Activated T-cell treated with anti-CD3 and anti-CD28 coated beads for 48 hours (primary cell): Measurements from ENCODE around the gene MAGEF1.
"Not testable (repeated sequence)": the region's sequence is repeated elsewhere in the genome, so short reads cannot be mapped to it uniquely, and the experiment has no call there.

ENCODE experiments used
- DNase-seq: peaks from one replicate; pipeline ENCODE4 v3.0.0-alpha.2; 2020; ENCODE audit warnings: low read depth

MAGEF1 gene

DNA sequence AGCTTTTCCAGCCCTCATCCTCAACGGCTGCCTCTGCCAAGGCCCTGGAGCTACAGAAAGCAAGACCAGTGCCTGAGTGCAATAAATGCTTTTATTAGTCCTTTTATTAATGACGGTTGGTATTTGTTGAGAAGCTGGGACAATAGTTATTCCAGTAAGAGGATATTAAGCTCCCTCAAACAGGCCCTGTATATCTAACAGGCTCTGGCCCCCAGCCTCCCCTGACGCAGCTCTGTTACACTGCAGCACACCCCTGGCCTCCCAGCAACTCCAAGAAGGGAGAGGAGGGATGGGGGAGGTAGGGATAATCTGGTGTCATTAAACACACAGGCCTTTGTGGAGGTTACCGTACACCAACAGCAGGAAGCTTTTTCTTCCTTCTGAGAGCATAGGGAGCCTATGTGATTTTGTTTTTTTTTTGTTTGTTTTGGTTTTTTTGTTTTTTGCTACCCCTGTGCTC is 30.8 kb upstream of the MAGEF1 start:
- DNase-seq: no peak

GRCh38 chr3:184741798-184742675 is 30.2 kb upstream of the MAGEF1 start:
- no peak for DNase-seq

DNA sequence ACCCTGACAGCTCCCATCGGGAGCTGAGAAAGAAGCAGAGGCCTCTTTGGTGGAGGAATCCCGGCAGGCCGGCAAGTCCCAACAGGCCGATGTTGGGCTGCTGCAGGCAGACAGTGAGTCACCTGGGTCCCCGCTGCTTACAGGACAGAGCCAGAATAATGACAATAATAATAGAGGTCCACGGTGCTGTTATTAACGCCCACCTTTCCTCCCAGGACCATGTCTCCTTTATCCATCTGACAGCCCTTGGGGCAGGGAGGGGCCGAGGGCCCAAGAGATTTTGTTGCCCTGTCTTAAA is 29.3 kb upstream of the MAGEF1 start:
- no peak for DNase-seq

DNA sequence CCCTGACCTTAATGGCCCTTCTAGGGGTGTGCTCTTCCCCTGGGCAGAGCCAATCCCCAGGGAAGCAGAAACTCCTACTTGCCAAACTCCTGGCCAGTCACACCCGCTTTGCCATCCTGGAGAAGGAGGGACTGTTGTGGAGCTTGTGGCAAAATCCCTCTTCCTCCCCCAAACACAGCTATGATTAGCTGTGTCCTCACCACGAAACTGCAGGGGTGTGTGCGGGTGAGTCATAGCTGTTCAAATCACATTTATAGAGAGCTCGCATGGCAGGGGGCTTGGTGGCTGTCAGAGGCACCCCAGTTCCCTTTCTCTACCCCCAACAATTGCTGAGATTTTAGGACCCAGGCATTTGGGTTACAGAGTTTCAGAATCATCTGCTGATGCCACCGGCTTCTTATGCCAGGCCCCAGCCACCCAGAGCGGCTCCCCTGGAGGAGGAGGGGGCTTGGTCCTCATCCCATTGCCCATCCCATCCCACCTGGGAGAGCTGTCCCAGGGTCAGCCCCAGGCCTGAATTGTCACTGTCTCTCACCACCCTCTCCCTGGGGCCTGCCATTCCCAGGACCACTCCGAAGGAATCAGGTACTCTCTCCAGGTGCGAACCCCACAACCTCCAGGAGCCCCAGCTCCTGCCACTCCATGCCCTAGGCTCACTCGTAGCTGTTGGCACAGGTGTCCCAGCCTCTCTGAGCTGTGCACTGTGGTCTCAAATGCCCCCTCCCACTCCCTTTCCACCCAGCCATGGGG is 28.8 kb upstream of the MAGEF1 start:
- DNase-seq: peak; percentile 22

DNA sequence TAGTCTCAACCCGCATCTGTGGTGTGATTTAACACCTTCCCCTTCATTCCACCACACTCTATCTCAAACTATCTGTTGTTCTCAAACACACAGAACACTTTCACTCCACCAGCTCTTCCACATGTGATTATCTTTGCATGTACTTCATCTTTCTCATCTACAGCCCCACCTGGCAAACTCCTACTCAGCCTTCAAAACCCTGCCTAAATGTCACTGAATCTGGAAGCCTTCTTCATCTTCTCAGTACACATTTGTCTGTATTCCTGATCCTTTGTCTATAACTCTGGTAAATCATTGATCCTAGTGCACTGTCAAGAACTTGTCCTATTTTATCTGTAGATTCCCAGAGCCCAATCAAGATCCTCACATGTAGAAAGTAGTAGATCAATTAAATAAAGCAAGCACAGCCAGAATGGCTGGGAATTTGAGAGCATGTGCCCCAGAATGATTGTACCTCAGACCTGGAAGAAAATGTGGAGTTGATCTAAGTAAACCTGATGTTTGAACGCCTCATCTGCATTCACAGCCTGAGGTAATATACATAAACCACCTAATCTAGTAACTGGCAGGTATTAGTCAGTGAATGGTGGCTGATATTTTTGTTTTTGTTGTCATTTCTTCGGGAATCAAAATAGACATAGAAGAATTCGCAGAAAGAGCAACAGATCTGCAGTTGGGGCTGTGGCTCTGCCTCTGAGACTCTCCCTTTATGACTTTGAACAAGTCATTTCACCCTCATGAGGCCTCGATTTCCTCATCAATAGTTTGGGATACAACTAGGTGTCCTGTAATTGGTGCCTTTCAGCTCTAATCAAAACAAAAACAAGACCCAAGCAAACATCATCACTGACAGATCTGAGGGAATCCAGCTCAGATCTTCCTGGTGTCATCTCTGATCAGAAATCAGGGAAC is 28.0 kb upstream of the MAGEF1 start:
- DNase-seq: no peak

GRCh38 chr3:184738982-184739381 is 27.1 kb upstream of the MAGEF1 start:
- DNase-seq: no peak

DNA sequence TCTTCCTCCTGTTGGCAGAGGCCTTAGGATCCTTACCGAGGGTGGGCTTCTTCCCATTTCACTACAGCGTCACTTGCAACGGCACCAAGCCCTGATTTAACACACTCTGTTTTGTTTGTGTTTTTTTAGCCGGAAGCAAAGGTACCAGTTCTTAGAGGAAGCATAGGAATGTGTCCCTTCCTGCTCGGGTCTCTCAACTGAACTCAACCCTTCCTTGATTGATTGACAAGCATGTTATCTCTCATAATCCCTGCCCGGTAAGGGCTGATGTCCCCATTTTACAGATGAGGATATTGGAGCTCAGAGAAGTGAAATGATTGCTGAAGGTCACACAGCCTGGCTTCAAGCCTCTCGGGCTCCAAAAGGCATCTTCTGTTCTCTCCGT is 26.6 kb upstream of the MAGEF1 start:
- DNase-seq: no peak

DNA sequence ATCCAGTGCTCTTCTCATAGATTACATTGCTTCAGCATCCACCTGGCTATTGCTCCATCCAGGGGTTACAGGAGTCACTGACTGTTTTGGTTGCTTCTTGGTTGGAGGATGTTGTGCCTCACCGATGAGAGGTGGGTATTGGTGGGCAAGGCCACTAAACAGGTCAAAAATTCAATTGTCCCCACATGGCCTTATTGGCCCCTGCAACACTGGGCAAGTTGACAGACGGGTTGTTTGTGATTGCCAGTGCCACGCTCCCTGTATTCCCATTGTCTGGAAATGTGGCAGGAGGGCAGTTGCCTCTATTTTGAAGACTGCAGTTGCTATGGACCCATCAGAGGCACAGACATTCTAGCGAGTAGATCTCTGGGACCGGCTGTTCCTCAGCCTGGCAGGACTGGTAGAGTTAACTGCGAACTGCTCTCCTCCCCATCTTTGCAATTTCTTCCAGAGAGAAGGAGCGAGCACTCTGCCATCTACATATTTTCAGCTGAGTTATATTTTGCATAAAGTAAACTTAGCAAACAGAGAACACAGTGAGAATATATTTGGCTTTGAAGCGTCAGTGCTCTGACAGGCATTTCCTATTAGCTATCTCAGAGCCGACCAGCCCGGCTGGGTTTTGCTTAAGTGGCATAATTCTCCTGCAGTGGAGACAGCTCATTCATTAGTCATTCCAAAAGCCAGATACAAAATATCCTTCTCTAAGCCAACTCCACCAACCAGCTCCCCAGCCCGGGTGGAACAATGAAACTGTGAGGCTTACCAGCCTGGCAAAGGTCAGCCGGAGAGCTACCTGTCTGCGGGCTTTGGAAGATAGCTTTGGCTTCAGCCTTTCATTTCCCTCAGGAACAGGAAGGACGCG is 26.0 kb upstream of the MAGEF1 start:
- no peak for DNase-seq

GRCh38 chr3:184737063-184737462 is 25.2 kb upstream of the MAGEF1 start:
- no peak for DNase-seq

- no peak for DNase-seq
Observed at GRCh38 chr3:184734903-184735701, 23.2 kb upstream of the MAGEF1 start.

DNA sequence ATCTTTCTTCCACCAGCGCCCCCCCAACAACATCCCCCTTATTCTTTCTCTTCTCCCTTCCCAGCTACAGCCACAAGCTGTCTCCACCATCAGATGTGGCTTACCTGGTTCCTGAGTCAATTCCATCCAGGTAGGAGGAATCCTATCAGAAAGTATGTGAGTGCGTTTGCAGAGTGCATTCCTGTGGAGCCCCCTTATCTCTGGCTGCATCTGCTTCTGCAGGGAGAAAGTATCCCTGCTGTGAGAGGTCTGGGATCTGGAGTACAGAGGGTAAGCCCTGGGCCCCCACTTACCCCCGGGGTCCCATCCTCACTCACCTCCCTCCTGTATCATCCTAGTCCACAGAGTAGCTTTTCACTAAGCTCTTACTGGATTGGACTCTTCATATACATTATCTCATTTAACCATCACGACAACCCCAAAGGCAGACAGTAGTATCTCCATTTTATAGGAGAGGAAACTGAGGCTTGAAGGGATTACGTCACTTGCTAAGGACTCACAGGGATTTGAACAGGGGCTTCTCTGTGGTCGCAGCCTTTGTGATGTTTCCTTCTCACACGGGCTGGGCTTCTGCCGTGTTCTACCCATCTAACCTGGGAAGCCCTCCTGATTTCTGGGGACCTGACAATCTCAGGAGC is 22.2 kb upstream of the MAGEF1 start:
- no peak for DNase-seq

DNA sequence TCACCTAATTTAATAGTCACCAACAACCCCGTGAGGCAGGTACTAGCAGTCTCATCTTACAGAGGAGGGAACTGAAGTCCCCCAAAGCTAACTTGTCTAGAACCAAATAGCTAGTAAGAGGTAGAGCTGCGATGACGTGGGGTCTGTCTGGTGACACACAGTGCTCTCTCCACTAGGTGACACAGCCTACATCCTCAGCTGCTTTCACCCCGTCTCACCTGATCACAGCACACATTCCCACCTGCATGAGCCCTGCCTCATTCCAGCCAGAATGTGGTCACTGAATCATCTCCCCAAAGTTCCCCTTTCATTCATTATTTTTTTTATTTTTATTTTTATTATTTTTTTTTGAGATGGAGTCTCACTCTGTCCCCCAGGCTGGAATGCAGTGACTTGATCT is 21.3 kb upstream of the MAGEF1 start:
- DNase-seq: no peak

- no peak for DNase-seq
Observed at GRCh38 chr3:184731786-184732537, 20.1 kb upstream of the MAGEF1 start.

DNA sequence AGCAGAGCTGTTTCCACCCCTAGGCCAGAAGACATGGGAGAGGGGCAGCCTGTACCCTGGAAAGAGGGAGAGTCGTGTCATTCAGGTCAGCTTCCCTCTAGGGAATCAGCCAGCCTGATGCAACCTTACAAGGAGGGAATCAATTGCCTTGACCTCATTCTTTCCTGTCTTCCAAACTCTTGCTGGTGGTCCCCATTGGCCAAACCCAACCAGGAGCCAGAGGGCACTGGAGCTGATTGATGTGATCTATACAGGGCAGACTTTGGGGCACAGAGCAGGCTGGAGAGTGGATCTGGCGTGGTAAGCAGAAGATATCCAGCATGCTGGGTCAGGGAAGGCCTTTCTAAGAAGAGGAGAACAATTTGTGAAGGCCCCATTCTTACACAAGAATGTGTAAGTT is 19.1 kb upstream of the MAGEF1 start:
- DNase-seq: no peak

GRCh38 chr3:184729154-184729553 is 17.3 kb upstream of the MAGEF1 start:
- not testable (repeated sequence) for DNase-seq

GRCh38 chr3:184728010-184728527 is 16.2 kb upstream of the MAGEF1 start:
- DNase-seq: no peak

- no peak for DNase-seq
Observed at GRCh38 chr3:184727357-184728009, 15.6 kb upstream of the MAGEF1 start.

- DNase-seq: no peak
Observed at GRCh38 chr3:184726497-184726896, 14.6 kb upstream of the MAGEF1 start.
